Measurements from ENCODE around the gene ADGRG3. TPM values are rescaled to one million over a fixed set of nuclear protein-coding genes. Genes with fewer than 3 reads are reported as not detected.
"Not testable (repeated sequence)": the region's sequence is repeated elsewhere in the genome, so short reads cannot be mapped to it uniquely, and the experiment has no call there.

Gene ADGRG3
- total RNA-seq, 1 experiment from 2014 or later: not detected

GRCh38 chr16:57711993-57712392 is 43.9 kb downstream of the ADGRG3 start:
- CTCF ChIA-PET: interaction anchor here (0.7 kb wide), 1 partner anchor 23 kb away, joined by 4 read pairs; no protein-coding TSS in a partner anchor
- no peaks in the 10 kb centered on the region for H3K4me1 Mint-ChIP-seq (ENCODE audit: low read depth, unreplicated experiment)

GRCh38 chr16:57712569-57712968 is 44.5 kb downstream of the ADGRG3 start:
- intact Hi-C loops (cut with micrococcal nuclease; ENCODE audit: unreplicated experiment); H3K27ac Mint-ChIP-seq (ENCODE audit: unreplicated experiment); BruUV-seq (replicated peaks); H3K4me1 Mint-ChIP-seq (ENCODE audit: low read depth, unreplicated experiment); H3K36me3 Mint-ChIP-seq (ENCODE audit: insufficient read depth, unreplicated experiment); H3K9me3 Mint-ChIP-seq (ENCODE audit: low read depth, unreplicated experiment); H3K4me3 Mint-ChIP-seq (ENCODE audit: low read depth, unreplicated experiment); DNase-seq: not testable (repeated sequence)
- CTCF ChIA-PET: interaction anchor here (0.7 kb wide), 1 partner anchor 23 kb away, joined by 4 read pairs; no protein-coding TSS in a partner anchor
- peaks cover 96% of the 10 kb centered on the region for H3K27me3 Mint-ChIP-seq (ENCODE audit: unreplicated experiment)

More at GRCh38 chr16:57711993-57712392, 43.9 kb downstream of the ADGRG3 start:
- intact Hi-C loops (cut with micrococcal nuclease; ENCODE audit: unreplicated experiment): no loop called here
- Mint-ChIP-seq H3K4me3 (ENCODE audit: low read depth, unreplicated experiment) (no peak overlapping the region), H3K27me3 (ENCODE audit: unreplicated experiment) (peaks cover 97% of the 10 kb centered on the region), H3K27ac (ENCODE audit: unreplicated experiment) (no peak overlapping the region), H3K9me3 (ENCODE audit: low read depth, unreplicated experiment) (no peaks in the 10 kb centered on the region), H3K36me3 (ENCODE audit: insufficient read depth, unreplicated experiment) (no peaks in the 10 kb centered on the region)
- no peak for DNase-seq
- no peak for TF ChIP-seq CTCF (IDR thresholded peaks at IDR 0.05; ENCODE audit: unreplicated experiment)
- BruUV-seq (replicated peaks): no TSS peak

GRCh38 chr16:57713596-57713995 is 45.5 kb downstream of the ADGRG3 start:
- BruUV-seq (replicated peaks): no TSS peak

GRCh38 chr16:57714047-57714446 is 45.9 kb downstream of the ADGRG3 start:
- no peak for DNase-seq
- Mint-ChIP-seq H3K4me1 (ENCODE audit: low read depth, unreplicated experiment) (no peaks in the 10 kb centered on the region), H3K27ac (ENCODE audit: unreplicated experiment) (no peak overlapping the region), H3K36me3 (ENCODE audit: insufficient read depth, unreplicated experiment) (no peaks in the 10 kb centered on the region), H3K4me3 (ENCODE audit: low read depth, unreplicated experiment) (no peak overlapping the region), H3K9me3 (ENCODE audit: low read depth, unreplicated experiment) (no peaks in the 10 kb centered on the region), H3K27me3 (ENCODE audit: unreplicated experiment) (peaks cover 91% of the 10 kb centered on the region)
- no TSS peak for BruUV-seq (replicated peaks)
- intact Hi-C loops (cut with micrococcal nuclease; ENCODE audit: unreplicated experiment): no loop called here
- CTCF ChIA-PET: no interaction called here
- TF ChIP-seq CTCF (IDR thresholded peaks at IDR 0.05; ENCODE audit: unreplicated experiment): no peak

More at GRCh38 chr16:57713596-57713995, 45.5 kb downstream of the ADGRG3 start:
- no peak for DNase-seq
- Mint-ChIP-seq H3K4me1 (ENCODE audit: low read depth, unreplicated experiment) (no peaks in the 10 kb centered on the region), H3K9me3 (ENCODE audit: low read depth, unreplicated experiment) (no peaks in the 10 kb centered on the region), H3K27ac (ENCODE audit: unreplicated experiment) (no peak overlapping the region), H3K27me3 (ENCODE audit: unreplicated experiment) (peaks cover 94% of the 10 kb centered on the region), H3K4me3 (ENCODE audit: low read depth, unreplicated experiment) (no peak overlapping the region), H3K36me3 (ENCODE audit: insufficient read depth, unreplicated experiment) (no peaks in the 10 kb centered on the region)
- intact Hi-C loops (cut with micrococcal nuclease; ENCODE audit: unreplicated experiment): no loop called here
- no peak for TF ChIP-seq CTCF (IDR thresholded peaks at IDR 0.05; ENCODE audit: unreplicated experiment)
- CTCF ChIA-PET: no interaction called here

GRCh38 chr16:57720142-57720575 is 52.1 kb downstream of the ADGRG3 start:
- no TSS peak for BruUV-seq (replicated peaks)
- no peaks in the 10 kb centered on the region for H3K9me3 Mint-ChIP-seq (ENCODE audit: low read depth, unreplicated experiment)
- intact Hi-C loops (cut with micrococcal nuclease; ENCODE audit: unreplicated experiment): loop anchor here (1.0 to 5.0 kb wide), 3 partner anchors 71 to 144 kb away; no protein-coding TSS in a partner anchor
- CTCF ChIA-PET: interaction anchor here (2.0 kb wide), 1 partner anchor 144 kb away, joined by 5 read pairs; no protein-coding TSS in a partner anchor
- no peak overlapping the region for H3K27ac Mint-ChIP-seq (ENCODE audit: unreplicated experiment)
- H3K4me3 Mint-ChIP-seq (ENCODE audit: low read depth, unreplicated experiment): no peak overlapping the region
- peak; percentile 90 for DNase-seq
- peak; percentile 68 for TF ChIP-seq CTCF (IDR thresholded peaks at IDR 0.05; ENCODE audit: unreplicated experiment)
- no peaks in the 10 kb centered on the region for H3K36me3 Mint-ChIP-seq (ENCODE audit: insufficient read depth, unreplicated experiment)
- peaks cover 34% of the 10 kb centered on the region for H3K27me3 Mint-ChIP-seq (ENCODE audit: unreplicated experiment)
- H3K4me1 Mint-ChIP-seq (ENCODE audit: low read depth, unreplicated experiment): no peaks in the 10 kb centered on the region

Data from Calu3 (cell line).